Skin epidermis (tissue), 12 donors: Measurements from ENCODE around the gene HYI.
"Not testable (repeated sequence)": the region's sequence is repeated elsewhere in the genome, so short reads cannot be mapped to it uniquely, and the experiment has no call there.

Experiments
- H3K27ac ChIP-seq, 21 experiments: fragments of 200-600 bp; sonication (generic) in 11 of 21; one replicate each; pipeline ENCODE4 v1.5.0; 2020; ENCODE audit warnings: mild to moderate bottlenecking in 3 of 21, inconsistent platforms in 2 of 21, moderate library complexity in 2 of 21
- H3K4me3 ChIP-seq, 7 experiments: fragments of 200-600 bp; sonication (generic) in 2 of 7; one replicate each; pipeline ENCODE4 v1.5.0; 2020; ENCODE audit warnings: inconsistent platforms in 2 of 7, mild to moderate bottlenecking in 2 of 7, moderate library complexity in 1 of 7

HYI gene

DNA sequence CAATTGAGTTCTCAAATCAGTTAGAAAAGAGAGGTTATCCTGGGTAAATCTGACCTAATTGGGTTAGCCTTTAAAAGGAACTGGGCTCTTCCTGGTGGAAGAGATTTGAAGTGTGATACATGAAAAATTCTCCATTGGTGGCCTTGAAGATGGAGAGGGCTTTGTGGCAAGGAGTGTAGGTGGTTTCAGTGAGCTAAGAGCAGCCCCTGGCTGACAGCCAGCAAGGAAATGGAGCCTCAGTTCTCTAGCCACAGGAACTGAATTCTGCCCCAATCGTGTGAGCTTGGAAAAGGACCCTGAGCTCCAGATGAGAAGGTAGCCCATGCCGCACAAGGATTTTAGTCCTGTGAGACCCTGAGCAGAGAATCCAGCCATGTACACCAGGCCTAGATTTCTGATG, 12.7 kb upstream of the HYI start:
- no peak overlapping the region for H3K4me3 ChIP-seq
- H3K27ac ChIP-seq, result no peak overlapping the region

DNA sequence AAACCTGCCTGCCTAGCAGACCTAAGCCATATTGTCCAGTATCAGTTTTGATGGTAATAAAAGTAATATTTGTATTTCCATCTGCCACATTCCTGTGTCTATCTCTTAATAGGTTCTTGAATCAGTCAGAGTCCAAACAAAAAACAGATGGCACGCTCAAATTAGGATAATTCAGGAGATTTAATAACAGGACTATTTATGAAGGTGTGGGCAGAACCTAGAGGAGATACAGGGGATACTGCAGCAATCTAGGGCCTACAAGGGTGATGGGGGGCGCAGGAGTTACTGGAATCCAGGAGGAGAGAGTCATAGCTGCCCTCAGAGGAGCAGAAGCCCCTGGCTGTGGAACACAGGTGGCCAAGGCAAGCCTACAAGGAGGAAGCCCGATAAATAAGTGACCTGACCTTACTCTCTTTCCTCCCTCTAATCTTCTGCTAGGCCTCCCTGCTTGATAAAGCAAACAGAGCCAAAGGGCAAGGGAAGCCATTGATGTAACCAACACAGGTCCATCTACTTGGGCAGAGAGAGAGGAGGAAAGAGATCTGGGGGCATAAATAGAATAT, 11.9 kb upstream of the HYI start:
- no peak overlapping the region for H3K27ac ChIP-seq

DNA sequence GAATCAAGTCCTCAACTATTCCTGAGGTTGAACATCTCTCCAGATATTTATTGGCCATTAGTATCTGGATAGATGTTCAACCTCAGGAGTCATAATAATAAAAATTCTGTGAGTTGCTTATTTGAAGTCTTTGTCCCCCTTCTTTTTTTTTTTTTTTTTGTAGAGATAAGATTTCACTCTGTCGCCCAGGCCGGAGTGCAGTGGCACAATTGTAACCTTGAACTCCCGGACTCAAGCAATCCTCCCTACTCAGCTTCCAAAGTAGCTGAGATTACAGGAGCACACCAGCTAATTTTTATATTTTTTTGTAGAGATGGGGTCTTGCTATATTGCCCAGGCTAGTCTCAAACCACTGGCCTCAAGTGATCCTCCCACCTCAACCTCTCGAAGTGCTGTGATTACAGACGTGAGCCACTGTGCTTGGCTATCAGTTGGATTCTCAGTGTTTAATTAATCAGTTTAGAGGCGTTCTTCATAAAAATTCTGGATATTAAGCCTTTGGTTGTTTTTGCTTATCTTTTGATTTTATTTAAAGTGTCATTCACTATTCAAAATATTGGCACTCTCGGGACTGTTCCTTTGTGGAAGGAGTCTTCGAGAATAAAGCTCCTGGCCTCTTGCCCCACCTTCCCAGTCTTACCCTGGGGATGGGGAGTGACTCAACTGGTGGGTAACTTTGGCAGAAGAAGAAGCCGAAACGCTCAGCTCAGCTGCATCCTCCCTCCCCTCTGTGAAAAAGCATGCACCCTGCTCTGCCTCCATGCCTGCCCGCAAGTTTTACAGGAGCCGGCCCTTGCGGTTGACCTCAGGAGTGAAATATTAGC, 11.2 kb upstream of the HYI start:
- Histone ChIP-seq H3K4me3 (no peak overlapping the region), H3K27ac (no peak overlapping the region)

More for the DNA sequence above, 11.9 kb upstream of the HYI start:
- no peak overlapping the region for H3K4me3 ChIP-seq

DNA sequence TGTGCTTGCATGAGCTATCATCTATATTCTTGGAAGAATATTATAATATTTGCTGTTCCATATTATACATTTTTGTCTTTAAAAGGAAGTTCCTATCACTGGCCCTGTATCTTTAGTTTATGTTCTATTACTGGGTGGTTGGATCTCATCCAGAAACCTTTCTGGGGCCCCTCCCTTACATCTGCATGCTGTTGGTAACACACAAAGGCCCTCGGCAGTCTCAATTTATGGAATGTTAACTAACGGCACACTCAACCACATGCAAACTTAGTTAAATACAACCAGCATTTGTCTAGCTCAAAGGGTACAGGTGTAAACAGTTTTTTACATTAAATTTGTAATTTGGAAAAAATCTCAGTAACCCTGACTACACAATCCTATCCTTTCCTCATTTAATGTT, 9.7 kb upstream of the HYI start:
- H3K27ac ChIP-seq, result no peak overlapping the region
- no peak overlapping the region for H3K4me3 ChIP-seq

DNA sequence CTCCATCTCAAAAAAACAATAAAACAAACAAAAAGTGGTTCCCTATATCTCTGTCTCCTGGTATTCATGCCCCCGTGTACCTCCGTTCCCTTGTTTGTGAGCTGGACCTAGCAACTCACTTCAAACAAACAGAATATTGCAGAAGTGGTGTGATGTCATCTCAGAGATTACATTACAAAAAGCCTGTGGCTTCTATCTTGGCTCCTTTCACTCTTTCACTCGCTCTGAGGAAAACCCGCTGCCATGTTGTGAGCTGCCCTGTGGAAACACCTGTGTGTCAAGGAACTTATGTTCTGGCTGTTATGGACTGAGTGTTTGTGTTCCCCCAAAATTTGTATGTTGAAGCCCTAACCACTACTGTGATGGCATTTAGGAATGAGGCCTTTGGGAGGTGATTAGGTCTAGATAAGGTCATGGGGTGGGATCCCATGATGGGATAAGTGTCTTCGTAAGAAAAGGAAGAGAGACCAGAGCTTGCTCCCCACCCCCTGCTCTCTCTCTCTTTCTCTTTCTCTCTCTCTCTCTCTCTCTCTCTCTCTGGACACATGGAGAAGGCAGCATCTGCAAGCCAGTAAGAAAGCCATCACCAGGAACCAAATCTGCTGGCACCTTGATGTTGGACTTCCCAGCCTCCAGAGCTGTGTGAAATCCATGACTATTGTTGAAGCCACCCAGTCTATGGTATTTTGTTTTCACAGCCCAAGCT, 7.4 kb upstream of the HYI start:
- Histone ChIP-seq H3K27ac (no peak overlapping the region), H3K4me3 (no peak overlapping the region)

DNA sequence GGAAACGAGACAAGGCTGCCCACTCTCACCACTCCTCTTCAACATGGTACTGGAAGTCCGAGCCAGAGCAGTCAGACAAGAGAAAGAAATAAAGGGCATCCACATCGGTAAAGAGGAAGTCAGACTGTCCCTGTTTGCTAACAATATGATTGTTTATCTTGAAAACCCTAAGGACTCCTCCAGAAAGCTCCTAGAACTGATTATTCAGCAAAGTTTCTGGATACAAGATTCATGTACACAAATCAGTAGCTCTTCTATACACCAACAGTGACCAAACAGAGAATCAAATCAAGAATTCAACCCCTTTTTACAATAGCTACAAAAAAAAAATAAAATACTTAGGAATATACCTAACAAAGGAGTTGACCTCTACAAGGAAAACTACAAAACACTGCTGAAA, 4.6 kb upstream of the HYI start:
- H3K27ac ChIP-seq, H3K4me3 ChIP-seq: not testable (repeated sequence)

DNA sequence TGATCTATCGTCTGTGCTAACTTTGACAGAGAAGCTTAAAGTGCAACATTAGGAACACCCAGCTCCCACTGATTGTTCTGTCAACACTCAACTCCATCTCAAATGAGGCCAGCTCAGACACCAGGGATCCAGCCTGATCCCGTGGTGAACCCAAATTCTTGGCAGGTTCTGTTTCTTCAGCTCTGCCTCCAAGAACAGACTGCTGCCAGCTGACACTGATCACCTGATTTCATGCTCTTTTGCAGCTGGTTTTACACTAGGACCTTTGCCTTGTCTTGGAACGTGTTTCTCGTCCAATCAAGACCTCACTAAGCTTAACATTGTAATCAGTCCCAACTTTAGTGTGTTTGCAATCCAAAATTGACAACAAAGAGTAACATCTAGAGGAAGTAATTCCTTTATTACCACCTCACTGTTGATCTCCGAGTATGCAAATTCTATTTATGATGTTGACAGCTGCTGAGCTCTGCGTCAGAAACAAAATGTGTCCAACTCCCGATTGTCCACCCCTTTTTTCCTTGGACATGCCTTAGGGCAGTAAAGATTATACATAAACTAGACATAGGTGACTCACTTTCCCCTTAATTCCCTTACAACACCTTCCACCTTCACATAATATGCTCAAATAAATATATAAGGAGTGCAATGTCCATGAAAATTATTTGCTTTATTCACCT, 1.6 kb upstream of the HYI start:
- no peak overlapping the region for H3K27ac ChIP-seq

DNA sequence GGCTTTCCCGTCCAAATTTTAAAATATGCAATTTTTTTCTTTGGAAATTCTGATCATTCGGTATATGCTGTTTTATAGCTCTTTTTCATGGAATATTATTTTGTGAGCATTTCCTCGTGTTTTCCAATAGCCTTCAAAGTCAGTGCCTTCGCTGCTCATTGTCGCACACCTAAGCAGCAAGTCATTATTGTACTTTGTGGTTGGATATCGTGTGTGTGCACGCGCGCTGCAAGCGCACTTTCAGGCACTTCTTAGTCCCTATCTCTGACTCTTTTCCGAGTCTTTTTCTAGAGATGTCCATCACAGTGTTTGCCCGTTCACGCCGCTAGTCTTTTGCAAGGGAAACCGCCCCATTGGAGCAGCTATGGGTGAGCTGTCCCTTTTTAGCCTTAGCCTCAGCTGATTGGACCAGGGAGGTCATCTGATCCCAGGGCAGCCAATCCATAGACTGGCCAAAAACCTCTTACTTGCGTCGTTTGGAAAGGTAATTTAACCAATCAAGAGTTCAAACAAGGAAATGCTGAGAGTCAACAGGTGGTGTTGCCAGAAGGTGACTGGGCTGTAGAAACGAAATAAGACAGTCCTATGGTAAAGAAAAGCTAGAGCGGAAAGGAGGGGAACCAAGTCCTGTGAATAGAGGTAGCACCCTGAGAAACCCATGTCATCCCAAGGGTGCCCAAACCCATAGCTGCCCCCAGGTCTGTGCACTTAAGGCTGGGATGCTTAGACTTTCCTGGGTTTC, 710 bp upstream of the HYI start:
- H3K4me3 ChIP-seq, result peak overlapping the region; percentile 33 to 66 (median 53)
- peak overlapping the region in 20 of 21 experiments; percentile 68 to 94 (median 90) for H3K27ac ChIP-seq

More for the DNA sequence above, 1.6 kb upstream of the HYI start:
- no peak overlapping the region for H3K4me3 ChIP-seq

DNA sequence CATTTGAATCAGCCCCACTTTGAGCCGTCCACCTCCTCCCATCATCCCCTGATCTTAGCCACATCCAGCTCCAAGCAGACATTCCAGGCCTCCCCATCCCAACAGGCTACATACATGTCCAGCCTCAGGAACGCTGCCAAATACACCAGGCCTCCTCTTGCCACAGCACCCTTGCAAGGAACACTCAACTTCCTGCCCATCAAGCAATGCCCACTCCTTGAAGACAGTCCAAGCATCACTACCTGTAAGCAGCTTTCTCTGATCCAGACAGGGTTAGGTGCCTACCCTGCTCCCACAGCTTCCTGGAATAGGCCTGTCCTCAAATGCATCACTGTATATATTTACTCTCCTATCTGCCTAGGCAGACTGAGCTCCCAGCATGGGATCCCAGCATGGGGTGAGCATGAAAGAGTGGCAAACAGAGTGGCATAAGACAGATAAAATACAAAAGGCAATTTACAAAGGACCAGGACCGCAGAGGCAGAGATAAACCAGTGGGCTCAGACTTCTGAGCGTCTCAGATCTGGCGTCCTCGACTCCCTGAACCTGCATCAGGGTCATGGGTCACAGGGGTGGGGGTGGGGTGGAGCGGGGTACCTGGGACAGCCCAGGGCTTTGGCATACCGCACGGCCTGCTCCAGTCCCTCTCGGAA, 816 bp downstream of the HYI start:
- Histone ChIP-seq H3K4me3 (peak overlapping the region; percentile 33 to 66 (median 53)), H3K27ac (peak overlapping the region in 20 of 21 experiments; percentile 68 to 94 (median 90))

DNA sequence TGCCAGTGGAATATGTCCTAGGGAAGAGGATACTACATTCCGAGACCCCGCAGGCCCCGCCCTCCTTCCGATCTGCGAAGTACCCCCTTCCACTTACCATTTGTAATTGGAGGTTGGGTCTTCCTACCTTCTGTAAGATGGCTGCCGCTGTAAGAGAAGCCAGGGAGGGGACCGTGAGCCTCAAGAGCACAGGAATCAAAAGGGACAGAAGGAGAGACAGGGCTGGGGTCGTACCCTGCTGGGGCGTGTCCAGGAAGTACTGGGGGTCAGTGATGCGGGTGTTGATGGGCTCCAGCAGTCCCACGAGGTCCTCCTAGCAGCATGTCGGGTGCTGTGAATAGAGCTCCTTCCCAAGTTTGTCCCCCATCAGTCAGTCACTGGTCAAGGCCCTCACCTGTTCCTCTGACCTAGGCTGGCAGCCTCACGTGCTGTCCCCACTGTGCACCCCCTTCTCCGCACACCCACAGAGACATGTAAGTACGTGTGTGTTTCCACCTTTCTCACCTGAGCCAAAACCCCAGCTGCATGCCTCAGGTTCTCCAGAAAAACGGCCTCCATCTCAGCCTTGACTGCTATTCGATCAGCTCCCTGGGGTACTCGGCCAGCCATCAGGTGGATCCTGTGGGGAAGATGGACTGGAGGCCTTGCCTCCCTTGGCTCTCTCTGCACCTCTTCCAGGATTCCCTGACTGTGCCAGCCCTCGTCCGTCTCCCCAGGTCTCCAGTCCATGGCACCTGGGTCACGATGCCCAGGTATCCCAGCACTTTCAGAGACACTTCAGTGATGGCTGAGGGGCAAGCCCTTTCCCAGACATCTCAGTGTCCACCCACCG, 1.8 kb downstream of the HYI start:
- Histone ChIP-seq H3K4me3 (no peak overlapping the region), H3K27ac (peak overlapping the region in 3 of 21 experiments; percentile 11 to 90 (median 23))

DNA sequence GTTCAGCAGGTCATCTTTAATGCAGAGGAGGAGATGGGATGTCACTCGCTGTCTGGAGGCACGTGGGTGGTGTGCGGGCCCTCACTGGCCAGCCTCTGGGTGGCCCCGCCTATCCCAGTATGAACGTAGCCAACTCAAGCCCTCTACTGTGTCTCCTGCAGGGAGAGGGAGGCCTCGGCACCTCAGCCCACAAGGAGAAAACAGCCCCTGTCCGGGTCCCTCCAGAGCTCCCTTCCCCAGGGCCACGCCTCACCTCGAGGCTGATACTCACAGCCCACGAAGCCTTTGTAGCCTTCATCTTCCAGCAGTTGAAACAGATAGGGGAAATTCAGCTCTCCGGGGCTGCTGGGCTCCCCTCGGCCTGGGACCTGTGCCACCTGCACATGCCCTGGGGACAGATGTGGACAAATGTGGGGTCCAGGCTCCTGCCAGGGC, 2.6 kb downstream of the HYI start:
- Histone ChIP-seq H3K4me3 (no peak overlapping the region), H3K27ac (peak overlapping the region in 2 of 21 experiments; percentile 8 to 11)

DNA sequence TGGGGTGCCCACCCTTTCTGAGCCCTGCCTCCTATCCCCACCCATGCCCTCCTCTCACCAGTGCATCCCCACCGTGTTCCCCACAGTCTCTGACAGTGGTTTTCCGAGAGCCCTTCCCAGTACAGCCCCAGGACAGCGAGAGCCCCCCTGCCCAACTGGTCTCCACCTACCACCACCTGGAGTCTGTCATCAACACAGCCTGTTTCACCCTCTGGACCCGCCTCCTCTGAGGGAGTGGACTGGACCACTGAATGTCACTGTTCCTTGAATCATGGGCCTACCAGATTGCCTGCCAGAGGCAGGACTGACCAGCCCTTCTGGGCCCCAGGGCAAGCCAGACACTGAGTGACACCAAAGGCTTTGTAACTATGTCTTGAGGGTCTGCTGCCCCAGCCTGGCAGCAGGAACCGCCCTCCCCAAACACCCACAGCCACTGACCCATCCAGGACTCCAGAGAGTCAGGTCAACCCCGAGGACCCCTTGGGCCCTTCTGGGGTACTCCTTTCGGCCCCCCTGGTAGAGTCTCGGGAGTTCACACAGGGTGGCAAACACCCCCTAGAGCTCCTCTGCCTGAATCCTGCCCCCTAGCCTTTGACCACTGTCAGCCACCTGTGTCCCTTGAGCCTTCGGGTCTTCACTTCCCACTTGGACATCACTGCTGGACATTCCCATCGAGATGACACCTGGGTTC, 3.3 kb downstream of the HYI start:
- Histone ChIP-seq H3K4me3 (no peak overlapping the region), H3K27ac (no peak overlapping the region)

DNA sequence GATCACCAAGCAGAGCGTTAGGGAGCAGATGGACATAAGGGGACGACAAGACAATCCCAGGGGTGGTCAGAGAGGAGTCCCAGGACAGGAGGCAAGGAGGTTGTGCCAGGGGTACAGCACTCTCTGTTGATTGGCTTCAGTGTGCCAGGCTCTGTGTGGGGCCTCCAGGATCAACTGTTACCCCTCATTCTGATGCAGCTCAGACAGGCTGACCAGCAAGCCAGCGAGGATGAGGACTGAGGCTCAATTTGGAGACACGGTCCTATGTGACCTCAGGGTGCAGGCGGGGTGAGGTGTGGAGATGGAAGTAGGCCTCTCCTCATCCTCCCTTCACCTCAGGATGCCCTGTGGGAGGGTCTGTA, 4.0 kb downstream of the HYI start:
- Histone ChIP-seq H3K4me3 (no peak overlapping the region), H3K27ac (no peak overlapping the region)

DNA sequence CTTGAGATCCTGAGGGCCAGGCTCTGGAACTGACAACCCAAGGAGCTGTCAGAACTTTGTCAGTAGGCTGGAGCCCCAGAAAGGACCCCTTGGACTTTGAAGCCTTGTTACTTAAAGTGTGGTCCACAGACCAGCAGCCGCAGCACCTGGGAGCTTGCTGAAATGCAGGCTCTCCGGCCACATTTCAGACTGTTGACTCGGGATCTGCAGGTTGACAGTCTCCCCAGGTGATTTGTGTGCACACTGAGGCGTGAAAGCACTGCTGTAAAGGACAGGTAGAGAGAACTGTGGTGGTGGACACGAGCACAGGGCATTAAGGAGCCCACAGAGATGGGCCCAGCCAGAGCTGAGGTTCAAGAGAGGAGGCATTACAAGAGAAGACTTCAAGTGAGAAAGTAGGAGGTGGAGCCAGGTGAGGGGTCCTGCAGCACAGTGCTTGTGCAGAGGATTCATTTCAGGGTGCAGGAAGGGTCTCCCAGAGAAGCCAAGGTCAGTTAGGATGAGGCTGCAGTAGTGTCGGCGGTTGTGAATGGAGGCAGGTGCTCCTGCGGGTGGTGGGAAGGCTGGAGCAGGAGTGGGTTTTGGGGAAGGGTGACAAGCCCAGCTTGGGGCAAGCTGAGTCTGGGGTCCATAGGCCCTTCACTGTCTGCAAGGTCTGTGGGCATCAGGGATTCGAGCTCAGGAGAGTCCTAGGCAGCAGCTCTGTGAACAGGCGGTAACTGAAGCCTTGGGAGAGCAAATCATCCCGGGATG, 4.6 kb downstream of the HYI start:
- Histone ChIP-seq H3K4me3 (no peak overlapping the region), H3K27ac (no peak overlapping the region)

DNA sequence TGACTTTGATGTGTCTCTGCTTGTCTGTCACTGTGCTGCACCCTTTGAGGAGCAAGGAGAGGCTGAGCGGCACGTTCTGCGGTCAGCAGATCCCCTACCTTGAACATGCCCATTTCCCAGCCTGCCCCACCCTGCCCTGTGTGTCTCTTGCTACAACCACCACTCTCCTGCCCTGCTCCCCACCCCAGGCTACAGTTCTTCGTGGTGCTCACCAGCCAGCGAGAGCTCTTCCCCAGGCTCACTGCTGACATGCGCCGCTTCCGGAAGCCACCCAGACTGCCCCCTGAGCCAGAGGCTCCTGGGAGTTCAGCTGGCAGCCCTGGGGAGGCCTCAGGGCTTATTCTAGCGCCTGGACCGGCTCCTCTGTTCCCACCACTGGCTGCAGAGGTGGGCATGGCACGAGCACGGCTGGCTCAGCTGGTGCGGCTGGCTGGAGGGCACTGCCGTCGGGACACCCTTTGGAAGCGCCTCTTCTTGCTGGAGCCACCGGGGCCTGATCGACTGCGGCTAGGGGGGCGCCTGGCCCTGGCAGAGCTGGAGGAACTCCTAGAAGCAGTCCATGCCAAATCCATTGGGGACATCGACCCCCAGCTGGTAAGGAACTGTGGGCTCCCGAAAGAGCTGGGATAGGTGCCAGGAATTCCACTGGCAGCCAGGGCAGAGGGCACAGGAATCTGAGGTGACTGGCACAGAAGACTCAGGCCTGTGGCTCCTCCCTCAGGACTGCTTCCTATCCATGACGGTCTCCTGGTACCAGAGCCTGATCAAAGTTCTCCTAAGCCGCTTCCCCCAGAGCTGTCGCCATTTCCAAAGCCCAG, 5.6 kb downstream of the HYI start:
- H3K27ac ChIP-seq, result no peak overlapping the region
- no peak overlapping the region for H3K4me3 ChIP-seq
